ENCODE measurements around the gene PRMT7.

The PRMT7 gene

DNA sequence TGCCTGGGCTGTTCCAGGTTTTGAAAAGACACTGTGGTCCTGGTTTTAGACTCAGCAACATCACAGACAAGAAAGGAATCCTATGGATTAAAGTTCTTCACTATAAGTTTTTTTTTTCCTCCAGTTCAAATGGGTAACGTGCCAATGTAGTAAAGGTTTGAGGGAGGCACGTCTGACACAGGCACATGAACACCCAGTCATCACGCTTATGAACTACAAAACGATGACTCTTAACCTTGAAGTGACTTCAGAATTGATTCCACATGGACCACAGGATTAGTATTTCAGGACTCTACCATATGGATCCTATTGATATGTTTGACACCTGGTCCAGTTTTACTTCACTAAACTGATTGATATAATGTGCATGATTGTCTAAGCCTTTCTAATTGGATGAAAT is 2.3 kb downstream of the PRMT7 start:
- no peak for DNase-seq

DNA sequence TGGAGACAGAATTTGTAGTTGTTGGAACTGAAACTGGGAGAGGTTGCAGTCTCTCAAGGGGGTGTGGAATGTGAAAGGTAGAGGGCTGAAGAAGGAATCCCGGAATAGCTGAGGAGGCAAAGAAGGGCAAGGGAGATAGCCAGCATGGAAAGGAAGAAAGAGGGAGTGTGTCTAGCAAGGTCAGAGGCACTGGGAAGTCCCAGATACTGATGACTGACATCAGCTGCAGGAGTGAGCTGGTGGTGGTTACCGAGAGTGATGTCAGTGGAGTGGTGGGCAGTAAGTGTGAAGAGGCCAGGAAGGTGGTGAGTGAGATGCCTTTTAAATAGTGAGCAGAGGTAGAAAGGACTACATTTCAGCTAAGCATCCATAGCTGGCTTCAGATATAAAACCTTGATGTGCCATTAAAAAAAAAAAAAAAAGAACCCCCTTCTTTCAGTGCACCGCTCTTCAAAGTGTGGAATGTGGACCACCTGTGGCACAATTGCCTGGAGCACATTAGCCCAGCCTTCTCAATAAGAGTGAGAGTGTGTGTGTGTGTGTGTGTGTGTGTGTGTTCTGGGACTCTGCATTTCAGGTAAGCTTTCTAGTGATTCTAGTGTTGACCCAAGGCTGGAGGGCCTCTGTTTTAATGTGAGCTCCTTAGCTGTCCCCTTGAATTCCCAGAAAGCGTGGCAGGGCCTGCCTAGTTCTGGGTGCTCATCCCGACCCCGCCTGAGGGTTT is 8.5 kb downstream of the PRMT7 start:
- peak; percentile 40 for DNase-seq

GRCh38 chr16:68324336-68324735 is 13.5 kb downstream of the PRMT7 start:
- no peak for DNase-seq

DNA sequence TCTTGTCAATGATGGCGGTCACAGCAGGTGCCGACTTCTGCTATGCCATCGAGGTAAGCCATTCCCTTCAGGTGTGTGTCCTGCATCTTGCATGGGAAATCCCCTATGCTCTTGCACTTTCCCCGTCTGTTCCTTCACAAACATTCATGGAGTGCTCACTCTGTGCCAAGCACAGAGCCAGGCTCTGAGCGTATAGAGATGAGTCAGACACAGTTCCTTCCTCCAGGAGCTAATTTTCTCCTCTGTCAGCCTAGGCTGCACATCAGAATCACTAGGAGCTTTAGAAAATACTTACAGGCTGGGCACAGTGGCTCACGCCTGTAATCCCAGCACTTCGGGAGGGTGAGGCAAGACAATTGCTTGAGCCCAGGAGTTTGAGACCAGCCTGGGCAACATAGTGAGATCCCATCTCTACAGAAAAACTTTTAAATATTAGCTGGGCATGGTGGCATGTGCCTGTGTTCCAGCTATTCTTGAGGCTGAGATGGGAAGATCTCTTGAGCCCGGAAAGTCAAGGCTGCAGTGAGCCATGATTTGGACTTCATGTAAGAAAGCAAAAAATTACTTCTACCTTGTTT is 14.1 kb downstream of the PRMT7 start:
- no peak for DNase-seq

DNA sequence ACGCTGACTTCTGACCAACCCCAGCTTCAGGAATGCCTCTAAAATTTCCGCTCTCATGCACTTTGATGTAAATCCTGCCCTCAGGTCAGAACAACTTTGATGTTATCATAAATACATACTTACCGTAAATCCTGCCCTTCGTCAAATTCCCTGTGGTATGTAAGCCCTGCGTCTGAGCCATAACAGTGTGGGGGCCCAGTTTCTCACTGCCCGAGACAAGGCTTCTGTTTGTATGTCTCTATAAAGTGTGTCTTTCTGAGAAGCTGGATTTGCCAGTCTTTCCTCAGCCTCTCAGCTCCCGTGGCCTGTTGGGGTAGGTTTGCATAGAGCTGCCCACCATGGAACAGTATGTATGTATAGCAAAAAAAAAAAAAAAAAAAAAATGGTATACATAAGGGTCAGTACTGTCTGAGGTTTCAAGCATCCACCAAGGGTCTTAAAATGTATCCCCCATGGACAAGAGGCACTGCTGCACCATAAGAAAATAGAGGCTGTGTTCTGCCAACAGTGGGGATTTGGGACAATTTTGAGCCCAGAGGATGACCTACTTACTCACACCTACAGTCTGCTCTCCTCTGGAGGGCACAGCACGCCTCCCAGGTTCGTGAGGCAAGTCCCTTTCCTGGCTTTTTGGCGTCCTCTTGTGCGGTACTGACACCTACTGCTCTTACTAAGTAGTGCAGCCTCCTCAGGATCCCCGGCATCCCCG is 17.5 kb downstream of the PRMT7 start:
- peak; percentile 65 for DNase-seq

- DNase-seq, result no peak
Measured at GRCh38 chr16:68328860-68329390, 18.1 kb downstream of the PRMT7 start.

DNA sequence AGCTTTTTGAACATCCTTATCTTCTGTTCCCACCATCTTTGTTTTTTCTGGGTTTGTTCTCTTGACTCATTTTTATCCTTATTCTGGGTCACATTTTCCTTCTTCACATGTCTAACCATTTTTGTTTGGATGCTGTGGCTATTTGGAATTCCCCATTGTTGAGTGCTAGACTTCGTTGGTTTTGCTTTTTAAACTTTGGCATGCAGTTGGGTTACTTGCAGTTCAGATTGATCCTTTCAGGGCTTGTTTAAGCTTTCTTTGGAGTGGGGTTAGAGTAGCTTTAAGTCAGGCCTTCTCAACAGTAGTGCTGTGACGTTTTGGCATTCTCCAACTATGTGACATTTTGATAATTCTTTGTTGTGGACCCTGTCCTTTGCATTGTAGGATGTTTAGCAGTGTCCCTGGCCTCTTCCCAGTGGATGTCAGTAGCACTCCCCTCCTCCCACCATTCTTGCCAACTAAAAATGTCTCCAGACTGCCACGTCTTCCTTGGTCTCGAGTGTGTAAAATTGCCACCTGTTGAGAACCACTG is 21.1 kb downstream of the PRMT7 start:
- no peak for DNase-seq

DNA sequence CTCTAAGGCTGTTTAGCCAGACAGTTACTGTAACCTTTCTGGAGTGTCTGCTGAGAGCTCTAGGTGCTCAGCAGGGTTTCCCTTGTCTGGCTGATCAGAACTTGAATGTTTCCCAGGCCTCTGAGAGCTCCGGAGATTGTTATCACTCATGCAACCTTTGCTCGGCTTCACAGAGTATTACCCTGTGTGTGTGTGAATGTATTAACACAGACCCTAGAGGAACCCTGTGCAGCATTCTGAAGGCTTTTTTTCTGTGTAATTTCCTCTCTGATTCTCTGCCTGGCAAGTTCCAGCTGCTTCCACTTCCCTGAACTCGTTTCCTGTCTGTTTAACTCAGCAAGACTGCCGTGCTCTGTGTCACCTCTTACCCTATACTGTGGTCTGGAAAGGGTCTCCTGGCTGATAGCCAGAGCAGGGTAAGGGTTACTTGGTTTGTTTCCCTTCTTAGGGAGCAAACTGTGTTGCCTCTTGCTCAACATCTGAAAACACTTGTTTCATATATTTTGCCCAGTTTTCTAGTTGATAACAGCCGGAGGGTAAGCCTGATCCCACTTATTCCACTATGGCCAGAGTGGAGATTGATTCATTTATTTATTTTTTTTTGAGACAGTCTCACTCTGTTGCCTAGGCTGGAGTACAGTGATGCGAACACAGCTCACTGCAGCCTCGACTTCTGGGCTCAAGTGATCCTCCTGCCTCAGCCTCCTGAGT is 21.7 kb downstream of the PRMT7 start:
- no peak for DNase-seq

DNA sequence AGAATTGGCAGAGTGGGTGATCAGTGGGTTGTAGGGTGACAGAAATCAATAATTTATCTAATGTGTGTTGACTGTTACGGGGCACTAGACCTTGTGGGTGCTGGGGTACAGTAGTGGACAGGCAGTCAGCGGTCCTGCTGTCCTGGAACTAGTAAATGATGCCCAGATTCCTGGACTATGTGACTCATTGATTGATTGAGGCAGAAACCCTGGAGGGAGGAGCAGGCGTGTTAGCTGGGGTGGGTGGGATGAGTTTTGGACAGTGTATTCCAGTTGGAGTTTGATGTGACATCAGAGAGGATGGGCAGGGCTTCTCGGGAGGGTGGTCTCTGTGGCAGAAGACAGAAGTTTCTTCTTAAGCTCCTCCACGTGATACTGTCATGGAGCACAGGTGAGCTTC is 24.4 kb downstream of the PRMT7 start:
- DNase-seq, result no peak

GRCh38 chr16:68338326-68339119 is 27.7 kb downstream of the PRMT7 start:
- DNase-seq, result no peak

DNA sequence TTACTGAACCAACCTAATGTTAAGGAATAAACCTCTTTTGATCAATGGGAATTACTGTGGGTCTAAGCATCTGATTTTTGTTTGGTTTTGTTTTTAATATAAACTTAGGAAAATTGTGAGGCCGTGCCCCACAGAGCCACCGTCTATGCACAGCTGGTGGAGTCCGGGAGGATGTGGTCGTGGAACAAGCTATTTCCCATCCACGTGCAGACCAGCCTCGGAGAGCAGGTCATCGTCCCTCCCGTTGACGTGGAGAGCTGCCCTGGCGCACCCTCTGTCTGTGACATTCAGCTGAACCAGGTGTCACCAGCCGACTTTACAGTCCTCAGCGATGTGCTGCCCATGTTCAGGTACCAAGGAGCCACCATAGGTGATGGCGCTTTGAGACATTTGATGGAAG is 28.4 kb downstream of the PRMT7 start:
- DNase-seq, result no peak

- no peak for DNase-seq
Measured at GRCh38 chr16:68342620-68343019, 31.8 kb downstream of the PRMT7 start.

- no peak for DNase-seq
Measured at GRCh38 chr16:68343137-68343536, 32.3 kb downstream of the PRMT7 start.

- DNase-seq, result no peak
Measured at GRCh38 chr16:68344252-68344651, 33.4 kb downstream of the PRMT7 start.

DNA sequence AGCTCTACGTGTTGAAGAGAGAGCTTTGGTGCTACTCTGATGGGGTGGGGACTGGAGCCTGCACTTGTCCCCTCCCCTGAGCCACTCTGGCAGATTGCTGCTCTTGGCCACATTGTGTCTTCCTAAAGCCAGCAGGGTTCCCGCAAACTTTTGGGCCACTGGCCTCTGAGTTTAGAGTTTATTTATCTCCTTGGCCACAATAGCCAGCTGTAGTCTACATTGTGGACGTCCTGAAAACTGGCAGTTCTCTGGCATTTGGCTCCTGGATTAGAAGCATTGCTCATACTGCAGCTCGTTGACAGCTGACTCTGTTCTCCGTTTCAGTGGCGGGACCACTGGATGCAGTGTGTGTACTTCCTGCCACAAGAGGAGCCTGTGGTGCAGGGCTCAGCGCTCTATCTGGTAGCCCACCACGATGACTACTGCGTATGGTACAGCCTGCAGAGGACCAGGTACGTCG is 34.6 kb downstream of the PRMT7 start:
- DNase-seq, result no peak

DNA sequence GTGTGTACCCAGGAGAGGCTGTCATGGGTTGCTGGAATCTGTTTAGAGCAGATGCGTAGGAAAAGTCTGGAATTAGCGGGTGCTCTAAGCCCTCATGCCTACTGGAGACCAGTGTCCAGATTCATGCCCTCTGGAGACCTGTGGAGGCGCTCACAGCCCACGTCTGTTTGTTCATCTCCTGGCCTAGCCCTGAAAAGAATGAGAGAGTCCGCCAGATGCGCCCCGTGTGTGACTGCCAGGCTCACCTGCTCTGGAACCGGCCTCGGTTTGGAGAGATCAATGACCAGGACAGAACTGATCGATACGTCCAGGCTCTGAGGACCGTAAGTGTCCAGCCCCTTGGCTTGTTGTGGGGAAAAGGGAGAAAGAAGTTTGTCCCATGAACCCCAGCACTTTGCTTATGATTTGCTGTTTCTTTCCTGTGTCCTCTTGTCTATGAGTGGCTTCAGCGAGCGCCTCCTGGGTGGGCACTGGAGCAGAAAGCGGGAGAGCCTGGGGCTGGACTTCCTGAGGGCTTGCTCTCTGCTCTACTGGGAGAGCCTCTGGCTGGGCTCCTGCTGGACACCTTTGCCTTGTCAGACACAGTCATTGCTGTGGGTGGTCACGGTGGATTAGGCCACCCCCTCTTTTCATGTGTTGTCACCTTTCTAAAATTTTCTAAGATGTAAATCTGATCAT is 35.3 kb downstream of the PRMT7 start:
- DNase-seq, result no peak

GRCh38 chr16:68346892-68347480 is 36.2 kb downstream of the PRMT7 start:
- no peak for DNase-seq

- no peak for DNase-seq
Measured at GRCh38 chr16:68347605-68348004, 36.8 kb downstream of the PRMT7 start.

DNA sequence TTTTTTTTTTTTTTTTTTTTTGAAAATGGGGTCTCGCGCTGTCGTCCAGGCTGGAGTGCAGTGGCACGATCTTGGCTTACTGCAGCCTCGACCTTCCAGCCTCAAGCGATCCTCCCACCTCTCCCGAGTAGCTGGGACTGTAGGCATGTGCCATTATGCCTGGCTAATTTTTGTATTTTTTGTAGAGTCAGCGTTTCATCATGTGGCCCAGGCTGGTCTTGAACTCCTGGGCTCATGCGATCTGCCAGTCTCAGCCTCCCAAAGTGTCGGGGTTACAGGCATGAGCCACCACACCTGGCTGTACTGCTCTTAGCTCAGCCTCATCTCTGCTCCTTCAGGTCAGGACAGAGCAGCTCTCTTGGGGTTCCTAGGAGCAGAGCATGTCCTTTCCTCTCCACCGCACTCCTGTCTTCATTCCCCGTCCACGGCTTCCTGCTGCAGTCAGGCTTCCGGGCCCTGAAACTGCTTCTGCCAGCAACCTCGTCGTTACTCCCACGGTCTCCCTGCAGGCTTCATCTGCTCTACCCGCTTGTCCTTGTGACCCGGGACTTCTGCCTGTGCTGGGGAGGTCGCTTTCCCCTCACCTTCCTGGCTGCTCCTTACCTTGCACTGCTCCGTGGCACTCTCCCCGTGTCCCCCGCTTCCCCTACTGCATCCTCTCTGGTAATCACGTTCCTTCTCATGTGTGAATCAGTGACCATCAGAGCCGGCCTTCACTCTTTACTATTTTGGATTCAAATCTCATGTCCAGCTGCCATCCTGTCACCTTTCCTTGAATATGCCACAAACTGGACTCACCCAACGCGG is 38.0 kb downstream of the PRMT7 start:
- DNase-seq, result no peak

DNA sequence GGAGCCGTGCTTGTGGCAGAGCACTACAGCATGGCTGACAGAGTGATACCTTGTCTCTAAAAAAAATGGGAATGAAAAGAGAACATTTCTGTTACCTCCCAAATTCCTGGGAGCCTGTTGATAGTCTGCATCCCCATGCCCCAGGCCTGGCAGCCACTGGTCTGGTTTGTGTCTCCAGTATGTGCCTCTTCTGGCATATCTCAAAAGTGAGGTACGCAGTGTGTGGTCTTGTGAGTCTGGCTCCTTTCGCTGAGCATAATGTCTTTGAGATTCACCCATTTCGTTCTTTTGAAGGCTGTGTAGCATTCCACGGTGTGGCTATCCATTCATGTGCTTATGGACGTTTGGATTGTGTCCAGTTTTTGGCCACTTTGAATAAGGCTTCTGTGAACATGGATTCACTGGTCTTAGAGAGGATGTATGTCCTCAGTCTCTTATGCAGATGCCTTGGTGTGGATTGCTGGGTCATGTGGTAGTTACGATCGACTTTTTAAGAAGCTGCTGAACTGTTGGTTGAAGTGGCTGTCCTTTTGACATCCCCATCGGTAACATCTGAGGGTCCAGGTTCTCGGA is 39.1 kb downstream of the PRMT7 start:
- DNase-seq, result no peak

Measured in stimulated activated naive CD4-positive, alpha-beta T cell treated with Interleukin-2 at 50 U/mL for 16 hours (primary cell).